Spleen (tissue), 11 donors: ENCODE measurements around the gene NXPE3. TPM values are rescaled to one million over a fixed set of nuclear protein-coding genes. Genes with fewer than 3 reads are reported as not detected.
A peak's percentile ranks its signal among the peaks of the same experiment; 100 is the strongest.

ENCODE experiments used
- DNase-seq: peaks from one replicate; pipeline ENCODE4 v3.0.0-alpha.2; 2020
- H3K27ac ChIP-seq, 8 donors: fragments of 200-600 bp; sonication (generic) in 7 of 8; 1 replicate in 4 of 8; 2 replicates in 4 of 8; pipeline versions ENCODE4 v1.5.0 to v1.8.0; 2016 to 2021; ENCODE audit warnings: inconsistent platforms in 4 of 8, mild to moderate bottlenecking in 4 of 8, moderate library complexity in 1 of 8
- H3K27me3 ChIP-seq, 7 donors: fragments of 200-600 bp; sonication (generic) in 6 of 7; replicated peaks in 1 of 7; 1 replicate in 4 of 7; 2 replicates in 3 of 7; pipeline versions ENCODE4 v1.5.0 to v1.8.0; 2016 to 2021; ENCODE audit warnings: inconsistent platforms in 3 of 7, mild to moderate bottlenecking in 1 of 7
- H3K36me3 ChIP-seq, 6 donors: fragments of 200-600 bp; sonication (generic) in 5 of 6; 1 replicate in 4 of 6; 2 replicates in 2 of 6; pipeline versions ENCODE4 v1.5.0 to v1.8.0; 2016 to 2021; ENCODE audit warnings: inconsistent platforms in 2 of 6
- H3K4me1 ChIP-seq, 6 donors: fragments of 200-600 bp; sonication (generic) in 5 of 6; 1 replicate in 3 of 6; 2 replicates in 3 of 6; pipeline versions ENCODE4 v1.5.0 to v1.8.0; 2016 to 2021; ENCODE audit warnings: inconsistent platforms in 3 of 6
- H3K4me3 ChIP-seq, 8 donors: fragments of 200-600 bp; sonication (generic) in 7 of 8; 1 replicate in 4 of 8; 2 replicates in 4 of 8; pipeline versions ENCODE4 v1.5.0 to v1.8.0; 2016 to 2021; ENCODE audit warnings: inconsistent platforms in 4 of 8, mild to moderate bottlenecking in 4 of 8, moderate library complexity in 2 of 8
- H3K9me3 ChIP-seq, 8 donors: fragments of 200-600 bp; sonication (generic) in 7 of 8; 1 replicate in 4 of 8; 2 replicates in 4 of 8; pipeline versions ENCODE4 v1.5.0 to v1.8.0; 2016 to 2021; ENCODE audit warnings: inconsistent platforms in 4 of 8
- CTCF ChIP-seq, 11 experiments: fragments of 200-600 bp in 7 of 11; fragments of 450-650 bp in 4 of 11; sonication (generic) in 4 of 11; IDR thresholded peaks in 8 of 11; conservative IDR thresholded peaks in 3 of 11; 1 replicate in 7 of 11; 2 replicates in 4 of 11; pipeline versions ENCODE4 v1.4.0 to v1.8.0; 2016 to 2021; ENCODE audit warnings: antibody characterized with exemption in 11 of 11, inconsistent platforms in 4 of 11, mild to moderate bottlenecking in 1 of 11
- POLR2A ChIP-seq, 3 donors: fragments of 450-650 bp; IDR thresholded peaks; one replicate each; pipeline ENCODE4 v1.5.1; 2017; ENCODE audit warnings: antibody characterized with exemption in 3 of 3, mild to moderate bottlenecking in 1 of 3
- POLR2AphosphoS5 ChIP-seq, 3 donors: sonication (generic); formaldehyde crosslinking; IDR thresholded peaks; one replicate each; pipeline ENCODE4 v1.5.1; 2017; ENCODE audit warnings: antibody characterized with exemption in 3 of 3
- WGBS, 5 donors: extraction: QIAGEN DNeasy Blood & Tissue Kit in 3 of 5; methylation state at CpG; one replicate each; pipeline versions ENCODE4 v1.1.5 to v1.1.7; 2013 to 2018; 5-methylcytosine and 5-hydroxymethylcytosine counted together
- intact Hi-C: fragments of 100-400 bp; cut with DNase I; formaldehyde crosslinking; loops from one replicate; pipeline ENCODE4 v1.15.0; 2023; ENCODE audit warnings: low total_unique reads
- polyA plus RNA-seq, 3 donors: library from polyadenylated mRNA; stranded (reverse); fragments of 200-250 nt; gene quantifications; one replicate each; pipeline ENCODE4 v1.2.1, GENCODE V29; 2013
- total RNA-seq, 7 donors: library from RNA; depleted of rRNA in 3 of 7; stranded (reverse); fragments of >200 nt in 3 of 7; fragmentation: NEBNext Ultra II Directional in 4 of 7; extraction: Animal tissue kit (Norgen Biotek cat#: 25700) in 4 of 7; gene quantifications; one replicate each; pipeline versions ENCODE4 v1.1.0 to v1.2.1, GENCODE V29; 2016 to 2021
- donor health status: healthy with polysubstance abuse.
- donor health status: DM: no; HTN: no; CAD: no; lungs with moderate emphysema.
- donor health status: DM: no; HTN: no; CAD: no.
- donor health status: Bipolar disorder and iron deficiency.
- donor health status: healthy.
- donor health status: DM: no; HTN: no; CAD: no.
- donor health status: DM: yes; HTN: yes; CAD: no.

Gene NXPE3
- total and polyA plus RNA-seq, 10 donors, result 6.9 to 39.1 (median 25.5) TPM

DNA sequence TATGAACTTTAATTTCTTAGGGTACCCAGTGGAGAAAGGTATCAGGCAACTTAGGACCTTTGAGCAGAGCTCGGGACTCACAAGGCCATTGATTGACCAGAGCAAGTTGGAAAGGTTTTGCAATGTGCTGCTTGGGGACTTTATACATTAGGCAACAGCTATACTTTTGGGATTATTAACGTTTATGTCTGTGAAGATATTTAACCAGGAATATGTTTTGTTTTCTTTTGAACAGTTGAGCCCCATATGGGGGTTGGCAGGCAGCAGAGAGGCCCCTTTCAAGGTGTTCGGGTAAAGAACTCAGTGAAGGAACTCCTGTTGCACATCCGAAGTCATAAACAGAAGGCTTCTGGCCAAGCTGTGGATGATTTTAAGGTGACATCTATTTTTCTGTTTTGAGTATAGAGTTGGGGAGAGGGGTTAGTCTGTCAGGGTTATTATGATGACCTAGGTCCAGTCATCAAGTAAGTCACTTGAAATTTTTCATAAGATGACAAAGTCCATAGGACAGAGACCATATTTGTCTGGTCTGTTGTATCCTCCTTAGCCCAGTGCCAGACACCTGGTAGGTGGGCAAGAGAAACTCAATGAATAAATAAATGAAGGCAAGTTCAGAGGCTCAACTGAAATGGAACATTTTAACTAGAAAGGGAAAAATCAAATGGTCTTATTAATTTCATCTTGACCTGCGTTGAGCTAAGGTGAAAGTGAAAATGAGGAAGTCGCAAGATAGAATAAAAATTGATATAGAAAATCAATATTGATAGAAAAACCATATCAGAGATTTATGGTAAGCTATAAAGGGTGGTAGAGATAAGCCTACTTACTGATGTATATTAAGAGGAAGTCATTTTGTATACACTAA is 73.1 kb downstream of the NXPE3 start:
- Histone ChIP-seq H3K4me1 (peaks cover 18 to 84% (median 57%) of the 10 kb centered on the region in 6 donors), H3K27me3 (no peaks in the 10 kb centered on the region), H3K4me3 (peak overlapping the region; percentile 68 to 87 (median 76)), H3K36me3 (peaks cover 8 to 55% (median 51%) of the 10 kb centered on the region in 6 donors), H3K27ac (peak overlapping the region; percentile 98 to 100 (median 100)), H3K9me3 (no peaks in the 10 kb centered on the region)
- intact Hi-C loops, result no loop called here
- DNase-seq, result no peak
- 34 to 47% (median 47%) methylated on average over 6 of the region's 6 CpGs for WGBS, 5 donors
- TF ChIP-seq POLR2AphosphoS5 (IDR thresholded peaks at IDR 0.05) (peak in 1 of 3 donors; percentile 16), CTCF (IDR thresholded peaks at IDR 0.05 in 8 of 11, conservative IDR thresholded peaks at IDR 0.05 in 3 of 11) (no peak), POLR2A (IDR thresholded peaks at IDR 0.05) (no peak)

GRCh38 chr3:101852983-101853840 is 74.2 kb downstream of the NXPE3 start:
- intact Hi-C loops, result no loop called here
- H3K4me3 ChIP-seq, result peak overlapping the region in 2 of 8 donors; percentile 7 to 79
- TF ChIP-seq CTCF (IDR thresholded peaks at IDR 0.05 in 8 of 11, conservative IDR thresholded peaks at IDR 0.05 in 3 of 11), result no peak
- peak in 2 of 3 donors; percentile 39 to 76 for TF ChIP-seq POLR2AphosphoS5 (IDR thresholded peaks at IDR 0.05)
- no peaks in the 10 kb centered on the region for H3K27me3 ChIP-seq
- peak overlapping the region in 7 of 8 donors; percentile 43 to 100 (median 99) for H3K27ac ChIP-seq
- DNase-seq, result no peak
- H3K4me1 ChIP-seq, result peaks cover 17 to 84% (median 60%) of the 10 kb centered on the region in 6 donors
- 93 to 99% (median 95%) methylated on average over 8 of the region's 8 CpGs for WGBS, 5 donors
- peaks cover 11 to 66% (median 62%) of the 10 kb centered on the region in 6 donors for H3K36me3 ChIP-seq
- H3K9me3 ChIP-seq, result no peaks in the 10 kb centered on the region

DNA sequence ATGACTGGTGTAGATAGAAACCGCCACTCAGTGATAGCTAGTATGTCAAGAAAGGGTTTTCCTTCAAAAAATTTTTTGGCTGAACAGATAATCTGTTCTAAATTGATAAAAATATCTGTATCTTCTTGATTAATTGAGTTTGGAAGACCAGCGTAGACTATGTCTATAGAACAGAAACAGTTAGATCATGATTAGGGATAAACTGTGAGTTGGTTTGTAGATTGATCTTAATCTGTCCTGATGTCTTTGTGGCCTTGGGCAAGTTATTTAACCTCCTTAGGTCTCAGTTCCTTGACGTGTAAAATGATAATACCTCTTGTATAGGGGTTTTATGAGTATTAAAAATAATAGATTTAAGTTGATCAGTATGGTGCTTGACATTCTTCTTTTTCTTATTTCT is 75.0 kb downstream of the NXPE3 start:
- intact Hi-C loops, result no loop called here
- H3K36me3 ChIP-seq, result peaks cover 11 to 74% (median 70%) of the 10 kb centered on the region in 6 donors
- no peaks in the 10 kb centered on the region for H3K9me3 ChIP-seq
- 90 to 96% (median 93%) methylated on average over 3 of the region's 3 CpGs for WGBS, 5 donors
- peaks cover 15 to 84% (median 56%) of the 10 kb centered on the region in 6 donors for H3K4me1 ChIP-seq
- H3K4me3 ChIP-seq, result peak overlapping the region in 2 of 8 donors; percentile 7 to 79
- no peaks in the 10 kb centered on the region for H3K27me3 ChIP-seq
- DNase-seq, result no peak
- peak overlapping the region in 5 of 8 donors; percentile 28 to 100 (median 99) for H3K27ac ChIP-seq
- TF ChIP-seq POLR2AphosphoS5 (IDR thresholded peaks at IDR 0.05) (no peak), CTCF (IDR thresholded peaks at IDR 0.05 in 8 of 11, conservative IDR thresholded peaks at IDR 0.05 in 3 of 11) (no peak), POLR2A (IDR thresholded peaks at IDR 0.05) (no peak)
